Measurements from ENCODE around the gene SLC25A4. TPM values are rescaled to one million over a fixed set of nuclear protein-coding genes. Genes with fewer than 3 reads are reported as not detected.

The SLC25A4 gene
- total and polyA plus RNA-seq, 2 of the 13 experiments (the other 11 are each of a cell fraction or from before 2014, with no cell fraction given) = 30.3 to 42.1 TPM

- peaks cover 34% of the 10 kb centered on the region for H3K4me1 ChIP-seq (ENCODE audit: insufficient read depth, low read length)
- H3K79me2 ChIP-seq (ENCODE audit: insufficient read depth, low read length) = peaks cover 13% of the 10 kb centered on the region
- DNase-seq (ENCODE audit: low spot score) (peak; percentile 22), FAIRE-seq (no peak), ATAC-seq (no peak)
- H3K27me3 ChIP-seq (ENCODE audit: control insufficient read depth in 1 of 2, insufficient read depth in 2 of 2, low read length in 2 of 2) = peaks cover 0 to 2% of the 10 kb centered on the region in 2 experiments; a peak in 1 of 5 replicates
- peak; percentile 64 for TF ChIP-seq ZBTB38 (CRISPR knock-in tag; IDR thresholded peaks at IDR 0.05)
- no peak for TF ChIP-seq ATF1 (CRISPR knock-in tag; IDR thresholded peaks at IDR 0.05)
- H3K4me3 ChIP-seq (replicated peaks in 1 of 3; ENCODE audit: insufficient read depth in 1 of 3, low read depth in 2 of 3, low read length in 3 of 3) = peak overlapping the region in 1 of 3 experiments; percentile 10; a peak in 1 of 6 replicates
- peak overlapping the region; percentile 91 for H3K4me2 ChIP-seq (ENCODE audit: low read depth, low read length)
- in situ Hi-C loops (cut with HindIII; ENCODE audit: extremely low pct_ligation_motif_present, low pct_unique_long_range_greater_than_20kb) = no loop called here
- 88% methylated on average over 7 of the region's 16 CpGs for whole genome bisulfite sequencing (ENCODE audit: low lambda C conversion rate)
- H3K27ac ChIP-seq (ENCODE audit: extremely low read length, insufficient read depth, low read length) = no peak overlapping the region
- no peaks in the 10 kb centered on the region for H3K9me3 ChIP-seq (ENCODE audit: low read length)
- H4K20me1 ChIP-seq (ENCODE audit: insufficient read depth, low read length) = peaks cover 6% of the 10 kb centered on the region; the same call in 1 of the 2 replicates
- BruUV-seq (replicated peaks) = no TSS peak
- peak overlapping the region; percentile 78 for H3K9ac ChIP-seq (ENCODE audit: insufficient read depth, low read depth, low read length)
- ChIA-PET POLR2A (no interaction called here), CTCF (ENCODE audit: low intra/inter-chr PET ratio, low total read pairs) (no interaction called here)
- H2AFZ ChIP-seq (ENCODE audit: low read length) = no peak overlapping the region
- peaks cover 0 to 22% of the 10 kb centered on the region in 2 experiments for H3K36me3 ChIP-seq (replicated peaks in 1 of 2; ENCODE audit: control insufficient read depth in 1 of 2, insufficient read depth in 2 of 2, low read length in 2 of 2)
- intact Hi-C loops (cut with micrococcal nuclease; ENCODE audit: unreplicated experiment) = loop anchor here (5.0 kb wide), 1 partner anchor 58 kb away; the partner anchor contains the start of gene CFAP97
Observed at GRCh38 chr4:185144601-185145240, 1.7 kb downstream of the SLC25A4 start.

GRCh38 chr4:185145572-185145971, 2.5 kb downstream of the SLC25A4 start:
- BruUV-seq (replicated peaks) = no TSS peak
- Histone ChIP-seq H3K27ac (ENCODE audit: extremely low read length, insufficient read depth, low read length) (no peak overlapping the region), H3K4me1 (ENCODE audit: insufficient read depth, low read length) (peaks cover 34% of the 10 kb centered on the region), H3K9me3 (ENCODE audit: low read length) (no peaks in the 10 kb centered on the region), H4K20me1 (ENCODE audit: insufficient read depth, low read length) (peaks cover 6% of the 10 kb centered on the region; the same call in 1 of the 2 replicates), H3K27me3 (ENCODE audit: control insufficient read depth in 1 of 2, insufficient read depth in 2 of 2, low read length in 2 of 2) (no peaks in the 10 kb centered on the region; a peak in 1 of 5 replicates), H3K4me2 (ENCODE audit: low read depth, low read length) (no peak overlapping the region), H3K79me2 (ENCODE audit: insufficient read depth, low read length) (peaks cover 13% of the 10 kb centered on the region), H2AFZ (ENCODE audit: low read length) (no peak overlapping the region), H3K36me3 (replicated peaks in 1 of 2; ENCODE audit: control insufficient read depth in 1 of 2, insufficient read depth in 2 of 2, low read length in 2 of 2) (peaks cover 2 to 28% of the 10 kb centered on the region in 2 experiments), H3K9ac (ENCODE audit: insufficient read depth, low read depth, low read length) (no peak overlapping the region), H3K4me3 (replicated peaks in 1 of 3; ENCODE audit: insufficient read depth in 1 of 3, low read depth in 2 of 3, low read length in 3 of 3) (no peak overlapping the region)
- TF ChIP-seq, protein P1, sequence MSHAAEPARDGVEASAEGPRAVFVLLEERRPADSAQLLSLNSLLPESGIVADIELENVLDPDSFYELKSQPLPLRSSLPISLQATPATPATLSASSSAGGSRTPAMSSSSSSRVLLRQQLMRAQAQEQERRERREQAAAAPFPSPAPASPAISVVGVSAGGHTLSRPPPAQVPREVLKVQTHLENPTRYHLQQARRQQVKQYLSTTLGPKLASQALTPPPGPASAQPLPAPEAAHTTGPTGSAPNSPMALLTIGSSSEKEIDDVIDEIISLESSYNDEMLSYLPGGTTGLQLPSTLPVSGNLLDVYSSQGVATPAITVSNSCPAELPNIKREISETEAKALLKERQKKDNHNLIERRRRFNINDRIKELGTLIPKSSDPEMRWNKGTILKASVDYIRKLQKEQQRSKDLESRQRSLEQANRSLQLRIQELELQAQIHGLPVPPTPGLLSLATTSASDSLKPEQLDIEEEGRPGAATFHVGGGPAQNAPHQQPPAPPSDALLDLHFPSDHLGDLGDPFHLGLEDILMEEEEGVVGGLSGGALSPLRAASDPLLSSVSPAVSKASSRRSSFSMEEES (CRISPR knock-in tag; IDR thresholded peaks at IDR 0.05) = no peak
- TF ChIP-seq MXD3 (CRISPR knock-in tag; IDR thresholded peaks at IDR 0.05) = no peak
- no peak for TF ChIP-seq ZNF713 (CRISPR knock-in tag; IDR thresholded peaks at IDR 0.05)
- no peak for TF ChIP-seq SYNCRIP (IDR thresholded peaks at IDR 0.05; ENCODE audit: insufficient read depth, low read depth, low read length)
- no peak for TF ChIP-seq NFE2L2 (IDR thresholded peaks at IDR 0.05; ENCODE audit: low read length)
- TF ChIP-seq ZBTB1 (CRISPR knock-in tag; IDR thresholded peaks at IDR 0.05; ENCODE audit: borderline replicate concordance) = no peak
- TF ChIP-seq, protein P2, sequence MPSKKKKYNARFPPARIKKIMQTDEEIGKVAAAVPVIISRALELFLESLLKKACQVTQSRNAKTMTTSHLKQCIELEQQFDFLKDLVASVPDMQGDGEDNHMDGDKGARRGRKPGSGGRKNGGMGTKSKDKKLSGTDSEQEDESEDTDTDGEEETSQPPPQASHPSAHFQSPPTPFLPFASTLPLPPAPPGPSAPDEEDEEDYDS (CRISPR knock-in tag; IDR thresholded peaks at IDR 0.05) = no peak
- TF ChIP-seq ZFP90 (CRISPR knock-in tag; IDR thresholded peaks at IDR 0.05; ENCODE audit: borderline replicate concordance) = no peak
- TF ChIP-seq ZNF251 (CRISPR knock-in tag; IDR thresholded peaks at IDR 0.05) = no peak
- no peak for TF ChIP-seq FOXK1 (CRISPR knock-in tag; IDR thresholded peaks at IDR 0.05; ENCODE audit: borderline replicate concordance, low read depth)
- TF ChIP-seq ZNF274 (CRISPR knock-in tag; IDR thresholded peaks at IDR 0.05) = no peak
- TF ChIP-seq HNF1B (CRISPR knock-in tag; IDR thresholded peaks at IDR 0.05) = no peak
- no peak for TF ChIP-seq ZC3H4 (CRISPR knock-in tag; IDR thresholded peaks at IDR 0.05; ENCODE audit: borderline replicate concordance)
- 94% methylated on average over 9 of the region's 13 CpGs for WGBS (ENCODE audit: low lambda C conversion rate)
- in situ Hi-C loops (cut with HindIII; ENCODE audit: extremely low pct_ligation_motif_present, low pct_unique_long_range_greater_than_20kb) = no loop called here
- DNase-seq (ENCODE audit: low spot score) (no peak), ATAC-seq (no peak), FAIRE-seq (no peak)
- ChIA-PET CTCF (ENCODE audit: low intra/inter-chr PET ratio, low total read pairs) (no interaction called here), POLR2A (no interaction called here)
- intact Hi-C loops (cut with micrococcal nuclease; ENCODE audit: unreplicated experiment) = no loop called here
